Prostate gland (tissue), 2 donors: ENCODE measurements around the gene GMPR.
A peak's percentile ranks its signal among the peaks of the same experiment; 100 is the strongest.

Source experiments
- CTCF ChIP-seq, 4 experiments: fragments of 200-600 bp in 2 of 4; fragments of 450-650 bp in 2 of 4; sonication (generic) in 2 of 4; IDR thresholded peaks; 1 replicate in 3 of 4; 2 replicates in 1 of 4; pipeline ENCODE4 v1.5.1; 2016 to 2019; ENCODE audit warnings: antibody characterized with exemption in 4 of 4, mild to moderate bottlenecking in 2 of 4, moderate library complexity in 2 of 4
- POLR2A ChIP-seq: fragments of 450-650 bp; IDR thresholded peaks from one replicate; pipeline ENCODE4 v1.6.1; 2016; ENCODE audit warnings: antibody characterized with exemption, mild to moderate bottlenecking
- POLR2AphosphoS5 ChIP-seq: sonication (generic); formaldehyde crosslinking; IDR thresholded peaks from one replicate; pipeline ENCODE4 v1.6.1; 2017; ENCODE audit warnings: antibody characterized with exemption

- TF ChIP-seq CTCF (IDR thresholded peaks at IDR 0.05) (peak in 3 of 4 experiments; percentile 11 to 33 (median 21)), POLR2A (no peak), POLR2AphosphoS5 (no peak)
These were observed 9.4 kb upstream of the GMPR start for GRCh38 chr6:16228709-16229665.
